OCI-LY3 (cell line): Measurements from ENCODE around the gene RPEL1.

Experiments
- H2AFZ ChIP-seq: fragments of 200-600, 300-600 bp; shearing (Covaris generic); 2 replicates; pipeline ENCODE4 v1.6.0; 2014; ENCODE audit warnings: antibody characterized with exemption, low read depth, low read length
- H3K27ac ChIP-seq: fragments of 200-600, 300-600 bp; sonication (generic); 2 replicates; pipeline ENCODE4 v1.5.1; 2014; ENCODE audit warnings: mild to moderate bottlenecking, low read length, moderate library complexity, mixed read lengths
- H3K27me3 ChIP-seq: fragments of 200-600, 300-600 bp; sonication (generic); 2 replicates; pipeline ENCODE4 v1.6.1; 2014; ENCODE audit warnings: low read depth, low read length, mixed read lengths
- H3K36me3 ChIP-seq: fragments of 200-600, 300-600 bp; sonication (generic); replicated peaks from 2 replicates; pipeline ENCODE3; 2014; ENCODE audit warnings: low read depth, low read length, mixed read lengths
- H3K4me1 ChIP-seq: fragments of 300-600, 200-600 bp; sonication (generic); 2 replicates; pipeline ENCODE4 v1.6.1; 2014; ENCODE audit warnings: low read length, mixed read lengths
- H3K4me2 ChIP-seq: fragments of 200-600, 300-600 bp; sonication (generic); 2 replicates; pipeline ENCODE4 v1.6.1; 2014; ENCODE audit warnings: low read length, mixed read lengths
- H3K4me3 ChIP-seq: fragments of 300-600, 200-600 bp; sonication (generic); 2 replicates; pipeline ENCODE4 v1.5.1; 2014; ENCODE audit warnings: antibody characterized with exemption, mild to moderate bottlenecking, low read length, moderate library complexity
- H3K79me2 ChIP-seq: fragments of 300-600, 200-600 bp; shearing (Covaris generic); 2 replicates; pipeline ENCODE4 v1.6.1; 2014; ENCODE audit warnings: mild to moderate bottlenecking, low read length, mixed read lengths
- H3K9ac ChIP-seq: fragments of 300-600, 200-600 bp; shearing (Covaris generic); 2 replicates; pipeline ENCODE4 v1.6.0; 2014; ENCODE audit warnings: mild to moderate bottlenecking, low read length, moderate library complexity
- H3K9me3 ChIP-seq: fragments of 200-600, 300-600 bp; shearing (Covaris generic); 2 replicates; pipeline ENCODE4 v1.6.1; 2014; ENCODE audit warnings: low read length, mixed read lengths; ENCODE audit not compliant: insufficient read depth
- H4K20me1 ChIP-seq: fragments of 200-600, 300-600 bp; sonication (generic); 2 replicates; pipeline ENCODE4 v1.6.1; 2016; ENCODE audit warnings: low read length, mixed read lengths; ENCODE audit not compliant: insufficient read depth
- CTCF ChIP-seq: fragments of 200-600, 300-600 bp; sonication (generic); IDR thresholded peaks from 2 replicates; pipeline ENCODE4 v1.5.1; 2014; ENCODE audit warnings: antibody characterized with exemption, low read length, low read depth
- EZH2phosphoT487 ChIP-seq: fragments of 200-600 bp; shearing (Covaris generic); IDR thresholded peaks from 2 replicates; pipeline ENCODE4 v1.6.1; 2018; ENCODE audit warnings: antibody characterized with exemption, mixed run types, low read depth

RPEL1 gene

GRCh38 chr10:103259989-103260388 is 14.3 kb downstream of the RPEL1 start:
- H3K4me1 ChIP-seq = no peaks in the 10 kb centered on the region
- no peak for TF ChIP-seq CTCF
- TF ChIP-seq EZH2phosphoT487 = no peak

GRCh38 chr10:103262229-103262628 is 16.5 kb downstream of the RPEL1 start:
- Histone ChIP-seq H4K20me1 (no peaks in the 10 kb centered on the region), H3K9ac (no peak overlapping the region), H3K4me3 (no peak overlapping the region), H3K27me3 (no peaks in the 10 kb centered on the region), H3K36me3 (no peaks in the 10 kb centered on the region), H3K4me2 (no peak overlapping the region), H3K4me1 (no peaks in the 10 kb centered on the region), H2AFZ (no peak overlapping the region), H3K27ac (no peak overlapping the region), H3K9me3 (no peaks in the 10 kb centered on the region), H3K79me2 (no peaks in the 10 kb centered on the region)
- TF ChIP-seq EZH2phosphoT487 = no peak
- no peak for TF ChIP-seq CTCF

More at GRCh38 chr10:103259989-103260388, 14.3 kb downstream of the RPEL1 start:
- no peaks in the 10 kb centered on the region for H4K20me1 ChIP-seq
- no peaks in the 10 kb centered on the region for H3K36me3 ChIP-seq
- H3K27me3 ChIP-seq = no peaks in the 10 kb centered on the region
- H3K9me3 ChIP-seq = no peaks in the 10 kb centered on the region
- H3K4me2 ChIP-seq = no peak overlapping the region
- no peak overlapping the region for H2AFZ ChIP-seq
- H3K9ac ChIP-seq = no peak overlapping the region
- H3K27ac ChIP-seq = no peak overlapping the region
- H3K4me3 ChIP-seq = no peak overlapping the region
- no peaks in the 10 kb centered on the region for H3K79me2 ChIP-seq

- Histone ChIP-seq H3K4me3 (no peak overlapping the region), H4K20me1 (no peaks in the 10 kb centered on the region), H3K36me3 (no peaks in the 10 kb centered on the region), H3K4me1 (no peaks in the 10 kb centered on the region), H3K79me2 (no peaks in the 10 kb centered on the region), H2AFZ (no peak overlapping the region), H3K9me3 (no peaks in the 10 kb centered on the region), H3K4me2 (no peak overlapping the region), H3K27me3 (no peaks in the 10 kb centered on the region), H3K9ac (no peak overlapping the region), H3K27ac (no peak overlapping the region)
- no peak for TF ChIP-seq CTCF
- no peak for TF ChIP-seq EZH2phosphoT487
These were observed 20.1 kb downstream of the RPEL1 start for GRCh38 chr10:103265717-103266329.

GRCh38 chr10:103273041-103273441 is 27.4 kb downstream of the RPEL1 start:
- Histone ChIP-seq H3K9ac (no peak overlapping the region), H3K27me3 (no peaks in the 10 kb centered on the region), H4K20me1 (no peaks in the 10 kb centered on the region), H3K4me3 (no peak overlapping the region), H3K27ac (no peak overlapping the region), H3K4me2 (no peak overlapping the region), H3K36me3 (no peaks in the 10 kb centered on the region), H3K9me3 (no peaks in the 10 kb centered on the region), H3K4me1 (no peaks in the 10 kb centered on the region), H2AFZ (no peak overlapping the region), H3K79me2 (no peaks in the 10 kb centered on the region)
- TF ChIP-seq EZH2phosphoT487 = no peak
- TF ChIP-seq CTCF = no peak
